Endothelial cell of umbilical vein (primary cell): Measurements from ENCODE around the gene PHACTR1. TPM values are rescaled to one million over a fixed set of nuclear protein-coding genes. Genes with fewer than 3 reads are reported as not detected.
A peak's percentile ranks its signal among the peaks of the same experiment; 100 is the strongest.

Source experiments
- BruUV-seq: library from RNA; stranded (reverse); fragments of 400-500 nt; replicated peaks from 2 replicates; lab custom pipeline; 2021; lab: Mats Ljungman, UMichigan
- CTCF ChIA-PET: fragments of 300-600, 350-600 bp; sonication (Branson Sonifier 250); formaldehyde crosslinking; loops from one replicate; lab custom pipeline; 2021; ENCODE audit warnings: antibody characterized with exemption, inconsistent platforms; lab: Charles Lee
- POLR2A ChIA-PET: fragments of 300-600, 350-600 bp; sonication (Branson Sonifier 250); formaldehyde crosslinking; loops from one replicate; lab custom pipeline; 2021; ENCODE audit warnings: antibody characterized with exemption, inconsistent platforms; lab: Charles Lee
- DNase-seq: peaks from one replicate; pipeline ENCODE4 v3.0.0-alpha.2; 2011; ENCODE audit warnings: low read depth, low spot score
- FAIRE-seq: peaks from 2 replicates; lab custom pipeline; 2011; peaks lifted over from hg19 to GRCh38; lab: Jason Lieb, UNC
- H2AFZ ChIP-seq: 2 replicates; pipeline ENCODE4 v1.6.0; 2012; ENCODE audit warnings: low read depth, low read length, control low read depth, inconsistent platforms
- H3K27ac ChIP-seq: 2 replicates; pipeline ENCODE4 v1.5.1; 2011; ENCODE audit warnings: low read depth, mild to moderate bottlenecking, control low read depth, low read length, moderate library complexity; ENCODE audit not compliant: insufficient read depth
- H3K27me3 ChIP-seq, 2 experiments: 2 replicates each; pipeline versions ENCODE4 v1.6.0 to v1.6.1; 2011; ENCODE audit warnings: low read length in 2 of 2, mixed read lengths in 1 of 2; ENCODE audit not compliant: control insufficient read depth in 2 of 2, insufficient read depth in 2 of 2
- H3K36me3 ChIP-seq, 2 experiments: 2 replicates in 1 of 2; 3 replicates in 1 of 2; pipeline ENCODE4 v1.5.1; 2011; ENCODE audit warnings: low read length in 2 of 2, mild to moderate bottlenecking in 1 of 2, moderate library complexity in 1 of 2; ENCODE audit not compliant: control insufficient read depth in 2 of 2, insufficient read depth in 2 of 2; ENCODE audit errors: extremely low read depth in 1 of 2
- H3K4me1 ChIP-seq: 3 replicates; pipeline ENCODE4 v1.5.1; 2011; ENCODE audit warnings: mild to moderate bottlenecking, low read length; ENCODE audit not compliant: control insufficient read depth, insufficient read depth; ENCODE audit errors: extremely low read depth
- H3K4me2 ChIP-seq: 2 replicates; pipeline ENCODE4 v1.6.1; 2011; ENCODE audit warnings: low read length, control low read depth, mixed read lengths; ENCODE audit not compliant: insufficient read depth
- H3K4me3 ChIP-seq, 3 experiments: fragments of 200-600 bp in 1 of 3; sonication (generic), shearing (Covaris generic) in 1 of 3; replicated peaks in 1 of 3; 2 replicates each; pipeline ENCODE4 v1.5.1; 2011 to 2016; ENCODE audit warnings: control low read depth in 3 of 3, low read length in 3 of 3, mild to moderate bottlenecking in 2 of 3, inconsistent platforms in 1 of 3, low read depth in 1 of 3, moderate library complexity in 1 of 3; ENCODE audit not compliant: insufficient read depth in 1 of 3
- H3K79me2 ChIP-seq: 2 replicates; pipeline ENCODE4 v1.6.0; 2012; ENCODE audit warnings: low read length, inconsistent platforms; ENCODE audit not compliant: control insufficient read depth, insufficient read depth
- H3K9ac ChIP-seq: replicated peaks from 2 replicates; pipeline ENCODE3; 2011; ENCODE audit warnings: low read length, control low read depth; ENCODE audit not compliant: insufficient read depth; ENCODE audit errors: extremely low read depth
- H3K9me1 ChIP-seq: replicated peaks from 3 replicates; pipeline ENCODE4 v1.6.0; 2011; ENCODE audit warnings: mild to moderate bottlenecking, low read length; ENCODE audit not compliant: control insufficient read depth, insufficient read depth; ENCODE audit errors: extremely low read depth
- H3K9me3 ChIP-seq: replicated peaks from 2 replicates; pipeline ENCODE4 v1.5.1; 2012; ENCODE audit warnings: low read length, inconsistent platforms; ENCODE audit not compliant: control insufficient read depth, insufficient read depth
- H4K20me1 ChIP-seq: replicated peaks from 2 replicates; pipeline ENCODE3; 2011; ENCODE audit warnings: mild to moderate bottlenecking, low read length; ENCODE audit not compliant: control insufficient read depth, insufficient read depth; ENCODE audit errors: extremely low read depth
- EZH2 ChIP-seq: IDR thresholded peaks from 2 replicates; pipeline ENCODE4 v1.6.1; 2012; ENCODE audit warnings: borderline replicate concordance, low read depth, mild to moderate bottlenecking, moderate library complexity, low read length, inconsistent platforms; ENCODE audit not compliant: severe bottlenecking
- FOS ChIP-seq: IDR thresholded peaks from 2 replicates; pipeline ENCODE4 v1.6.1; 2011; ENCODE audit warnings: mild to moderate bottlenecking, low read length, moderate library complexity, borderline replicate concordance; ENCODE audit not compliant: insufficient read depth
- GATA2 ChIP-seq: IDR thresholded peaks from 2 replicates; pipeline ENCODE4 v1.7.0; 2011; ENCODE audit warnings: low read depth, mild to moderate bottlenecking, moderate library complexity, mixed read lengths, low read length; ENCODE audit not compliant: insufficient read length, insufficient read depth
- JUN ChIP-seq: IDR thresholded peaks from 2 replicates; pipeline ENCODE4 v1.6.1; 2011; ENCODE audit warnings: borderline replicate concordance, low read depth; ENCODE audit not compliant: insufficient read length, insufficient read depth
- MAX ChIP-seq: IDR thresholded peaks from 2 replicates; pipeline ENCODE4 v1.6.1; 2011; ENCODE audit not compliant: insufficient read depth, insufficient read length
- MYC ChIP-seq: IDR thresholded peaks from one replicate; pipeline ENCODE4 v1.6.1; 2011; ENCODE audit warnings: mild to moderate bottlenecking, low read depth, low read length
- POLR2A ChIP-seq: IDR thresholded peaks from 2 replicates; pipeline ENCODE4 v1.6.1; 2012; ENCODE audit warnings: low read depth, mild to moderate bottlenecking, control low read depth, low read length
- POLR2AphosphoS5 ChIP-seq: IDR thresholded peaks from 2 replicates; pipeline ENCODE4 v1.6.1; 2012; ENCODE audit warnings: low read depth, mild to moderate bottlenecking, control low read depth, low read length, moderate library complexity; ENCODE audit not compliant: insufficient read depth
- dilution Hi-C: fragments of 300-500 bp; cut with MboI; formaldehyde crosslinking; loops from one replicate; pipeline ENCODE4 v1.15.0; 2019; ENCODE audit warnings: low sequenced_read_pairs; ENCODE audit not compliant: extremely low pct_ligation_motif_present
- intact Hi-C: fragments of 100-400 bp; cut with micrococcal nuclease; formaldehyde crosslinking; loops from one replicate; pipeline ENCODE4 v1.10.0; 2022
- polyA plus RNA-seq, 4 experiments: library from polyadenylated mRNA; depleted of rRNA in 3 of 4; stranded (reverse) in 3 of 4; unstranded in 1 of 4; fragments of >200 nt; gene quantifications; 2 replicates each; pipeline versions ENCODE4 v1.2.1 to v1.2.3, GENCODE V29; 2011 to 2012; ENCODE audit warnings: missing spikeins in 1 of 4
- total RNA-seq: library from RNA; stranded (reverse); gene quantifications from 2 replicates; pipeline ENCODE4 v1.2.3, GENCODE V29; 2021
- TF ChIP-seq, protein P1 (sequence below), 2 donors: IDR thresholded peaks; 1 replicate in 1 of 2; 2 replicates in 1 of 2; pipeline ENCODE4 v1.5.1; 2011; ENCODE audit warnings: low read length in 2 of 2, mild to moderate bottlenecking in 2 of 2, moderate library complexity in 2 of 2, control low read depth in 1 of 2, inconsistent platforms in 1 of 2, low read depth in 1 of 2; ENCODE audit not compliant: insufficient read depth in 1 of 2; ENCODE audit errors: extremely low read depth in 1 of 2

PHACTR1 gene
- total and polyA plus RNA-seq, 2 donors (not counting 3 experiments of a cell fraction or from before 2014, with no cell fraction given): 2.4 to 23.2 TPM

DNA sequence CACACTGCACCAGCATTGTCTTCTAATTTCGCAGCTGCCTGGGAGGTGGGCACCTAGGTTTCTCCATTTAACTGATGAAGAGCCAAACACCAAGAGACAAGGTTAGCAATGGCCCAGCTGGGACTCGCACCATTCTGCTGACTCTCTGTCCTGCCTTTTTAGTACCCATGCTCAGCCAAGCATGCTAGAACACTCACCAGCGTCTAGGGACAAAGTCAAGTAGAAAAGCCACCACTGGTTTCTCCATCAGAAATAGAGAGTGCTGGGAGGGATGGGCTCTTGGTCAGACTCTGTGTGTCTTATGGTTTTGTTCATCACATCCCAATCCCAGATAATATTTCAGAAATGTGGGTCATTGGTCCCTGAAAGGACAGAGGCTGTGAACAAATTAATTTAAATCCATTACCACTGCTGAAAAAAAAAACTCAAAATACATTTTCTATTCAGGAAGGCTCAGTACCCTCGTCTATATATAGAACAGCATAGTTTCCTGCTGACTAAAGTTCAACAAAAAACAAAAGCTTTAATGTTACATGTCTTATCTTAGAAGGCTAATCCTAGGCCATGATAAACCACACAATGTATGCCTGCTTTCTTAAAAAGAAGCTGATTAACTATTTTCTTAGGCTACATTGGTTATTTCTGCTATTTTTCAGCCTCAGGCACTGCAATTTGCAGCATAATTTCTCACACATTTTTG lies 500.8 kb downstream of the PHACTR1 start:
- no peaks in the 10 kb centered on the region for H3K9me1 ChIP-seq
- H3K9ac ChIP-seq: no peak overlapping the region
- no peaks in the 10 kb centered on the region for H3K36me3 ChIP-seq
- H3K4me2 ChIP-seq: peak overlapping the region; percentile 63
- ChIA-PET CTCF (interaction anchor here (0.6 to 1.3 kb wide), 4 partner anchors 9 to 26 kb away, joined by 3 to 5 read pairs (median 3); no protein-coding TSS in a partner anchor), POLR2A (interaction anchor here (0.6 kb wide), 1 partner anchor 28 kb away, joined by 4 read pairs; no protein-coding TSS in a partner anchor)
- H3K79me2 ChIP-seq: no peaks in the 10 kb centered on the region
- FAIRE-seq (peak; percentile 84), DNase-seq (peak; percentile 65)
- H3K9me3 ChIP-seq: no peaks in the 10 kb centered on the region
- TF ChIP-seq MYC (no peak), MAX (no peak), JUN (no peak), FOS (no peak), GATA2 (no peak), POLR2A (no peak), EZH2 (no peak), POLR2AphosphoS5 (no peak)
- TF ChIP-seq, protein P1, sequence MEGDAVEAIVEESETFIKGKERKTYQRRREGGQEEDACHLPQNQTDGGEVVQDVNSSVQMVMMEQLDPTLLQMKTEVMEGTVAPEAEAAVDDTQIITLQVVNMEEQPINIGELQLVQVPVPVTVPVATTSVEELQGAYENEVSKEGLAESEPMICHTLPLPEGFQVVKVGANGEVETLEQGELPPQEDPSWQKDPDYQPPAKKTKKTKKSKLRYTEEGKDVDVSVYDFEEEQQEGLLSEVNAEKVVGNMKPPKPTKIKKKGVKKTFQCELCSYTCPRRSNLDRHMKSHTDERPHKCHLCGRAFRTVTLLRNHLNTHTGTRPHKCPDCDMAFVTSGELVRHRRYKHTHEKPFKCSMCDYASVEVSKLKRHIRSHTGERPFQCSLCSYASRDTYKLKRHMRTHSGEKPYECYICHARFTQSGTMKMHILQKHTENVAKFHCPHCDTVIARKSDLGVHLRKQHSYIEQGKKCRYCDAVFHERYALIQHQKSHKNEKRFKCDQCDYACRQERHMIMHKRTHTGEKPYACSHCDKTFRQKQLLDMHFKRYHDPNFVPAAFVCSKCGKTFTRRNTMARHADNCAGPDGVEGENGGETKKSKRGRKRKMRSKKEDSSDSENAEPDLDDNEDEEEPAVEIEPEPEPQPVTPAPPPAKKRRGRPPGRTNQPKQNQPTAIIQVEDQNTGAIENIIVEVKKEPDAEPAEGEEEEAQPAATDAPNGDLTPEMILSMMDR (IDR thresholded peaks at IDR 0.05; ENCODE audit: extremely low read depth in 1 of 2, insufficient read depth in 1 of 2, low read depth in 1 of 2, low read length in 2 of 2): no peak
- dilution Hi-C loops (no loop called here), intact Hi-C loops (loop anchor here (1.0 kb wide), 1 partner anchor 9 kb away; no protein-coding TSS in a partner anchor)
- no peaks in the 10 kb centered on the region for H3K27me3 ChIP-seq
- no peak overlapping the region for H3K27ac ChIP-seq
- no peaks in the 10 kb centered on the region for H4K20me1 ChIP-seq
- no peak overlapping the region for H3K4me3 ChIP-seq
- H2AFZ ChIP-seq: no peak overlapping the region
- no TSS peak for BruUV-seq
- peaks cover 15% of the 10 kb centered on the region for H3K4me1 ChIP-seq
